AG08396 (cell line): ENCODE data around the gene SOCS2.
"Not testable (repeated sequence)": the region's sequence is repeated elsewhere in the genome, so short reads cannot be mapped to it uniquely, and the experiment has no call there.

Experiments
- DNase-seq: peaks from one replicate; pipeline ENCODE4 v3.0.0; 2012; ENCODE audit warnings: low spot score, mixed read lengths

The SOCS2 gene

GRCh38 chr12:93571925-93572711, at the start of gene SOCS2:
TSS of gene SOCS2 (plus strand) at chr12:93572675. CDS start at chr12:93572898, 223 bp downstream.
- DNase-seq, result peak; percentile 62

- no peak for DNase-seq
Observed at GRCh38 chr12:93524386-93525133, 47.9 kb upstream of the SOCS2 start.

- peak; percentile 64 for DNase-seq
Observed at GRCh38 chr12:93526786-93527428, 45.6 kb upstream of the SOCS2 start.

- no peak for DNase-seq
Observed at GRCh38 chr12:93530358-93530757, 42.1 kb upstream of the SOCS2 start.

GRCh38 chr12:93533310-93533709, 39.2 kb upstream of the SOCS2 start:
- DNase-seq, result no peak

GRCh38 chr12:93536111-93536765, 36.2 kb upstream of the SOCS2 start:
- DNase-seq, result no peak

GRCh38 chr12:93536766-93537488, 35.5 kb upstream of the SOCS2 start:
- peak; percentile 18 for DNase-seq

- no peak for DNase-seq
Observed at GRCh38 chr12:93537769-93538168, 34.7 kb upstream of the SOCS2 start.

GRCh38 chr12:93539821-93540220, 32.7 kb upstream of the SOCS2 start:
- no peak for DNase-seq

GRCh38 chr12:93540466-93540865, 32.0 kb upstream of the SOCS2 start:
- no peak for DNase-seq

GRCh38 chr12:93541578-93542225, 30.8 kb upstream of the SOCS2 start:
- peak; percentile 23 for DNase-seq

- no peak for DNase-seq
Observed at GRCh38 chr12:93547778-93548177, 24.7 kb upstream of the SOCS2 start.

- DNase-seq, result no peak
Observed at GRCh38 chr12:93549174-93549573, 23.3 kb upstream of the SOCS2 start.

GRCh38 chr12:93550748-93551611, 21.5 kb upstream of the SOCS2 start:
- DNase-seq, result no peak

GRCh38 chr12:93552427-93552826, 20.0 kb upstream of the SOCS2 start:
- DNase-seq, result no peak

- not testable (repeated sequence) for DNase-seq
Observed at GRCh38 chr12:93557879-93558278, 14.6 kb upstream of the SOCS2 start.

- DNase-seq, result not testable (repeated sequence)
Observed at GRCh38 chr12:93558685-93559084, 13.8 kb upstream of the SOCS2 start.

- peak; percentile 17 for DNase-seq
Observed at GRCh38 chr12:93563807-93564538, 8.5 kb upstream of the SOCS2 start.

GRCh38 chr12:93565760-93566159, 6.7 kb upstream of the SOCS2 start:
- DNase-seq, result no peak
